Measurements from ENCODE around the gene ADAMTS17. TPM values are rescaled to one million over a fixed set of nuclear protein-coding genes. Genes with fewer than 3 reads are reported as not detected.

The ADAMTS17 gene
- total and polyA plus RNA-seq, 3 experiments from 2014 or later = 1.2 to 2.3 (median 1.9) TPM

DNA sequence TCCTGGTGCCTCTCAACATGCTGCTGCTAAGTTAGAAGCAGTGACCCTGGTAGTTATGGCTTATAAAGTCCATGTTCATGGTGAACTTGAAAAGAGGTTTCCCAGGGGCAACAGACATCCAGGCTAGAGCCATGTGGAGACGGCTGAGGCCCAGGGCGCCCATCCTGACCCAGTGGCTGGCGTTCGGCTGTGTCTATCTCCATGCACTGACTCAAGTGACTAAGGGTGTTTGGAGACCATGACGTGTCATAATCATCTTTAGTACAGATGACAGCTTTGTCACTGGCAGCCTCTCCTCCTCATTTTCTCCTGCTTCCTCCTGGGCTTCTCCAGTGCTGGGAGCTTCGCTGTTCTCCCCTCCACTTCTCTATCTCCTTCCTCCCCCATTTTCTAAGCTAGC is 321.2 kb downstream of the ADAMTS17 start:
- CTCF ChIA-PET = no interaction called here

DNA sequence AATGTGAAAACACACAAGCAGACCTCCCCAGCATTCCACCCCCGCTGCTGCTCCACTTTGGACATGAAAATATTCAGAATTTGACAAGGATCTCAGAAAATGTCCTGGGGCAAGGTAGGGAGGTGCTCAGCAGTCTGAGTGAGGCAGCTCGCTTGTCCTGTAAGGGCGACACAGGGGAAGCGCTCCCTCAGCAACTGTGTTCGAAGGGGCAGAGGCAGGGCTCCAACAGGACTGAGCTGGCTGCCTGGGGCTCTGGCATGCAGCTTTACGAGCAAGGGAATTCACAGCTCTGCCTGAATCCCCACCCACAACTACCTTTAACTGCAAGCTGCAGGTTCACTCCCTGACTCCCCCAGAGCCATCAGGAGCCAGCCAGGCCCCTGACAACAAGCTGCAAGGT is 321.6 kb downstream of the ADAMTS17 start:
- DNase-seq = no peak
- no peaks in the 10 kb centered on the region for H3K4me1 Mint-ChIP-seq
- H3K27ac ChIP-seq (ENCODE audit: low read depth, low read length) = no peak overlapping the region
- H3K4me1 ChIP-seq (ENCODE audit: insufficient read depth, low read length) = no peaks in the 10 kb centered on the region
- no peak overlapping the region for H3K4me3 ChIP-seq (ENCODE audit: low read length)
- H3K36me3 Mint-ChIP-seq = peaks cover 0 to 8% (median 5%) of the 10 kb centered on the region in 3 donors
- H3K36me3 ChIP-seq (ENCODE audit: insufficient read depth, low read length) = no peaks in the 10 kb centered on the region
- ChIA-PET CTCF (no interaction called here), POLR2A (no interaction called here)
- no peaks in the 10 kb centered on the region for H3K27me3 Mint-ChIP-seq
- H3K9me3 ChIP-seq (ENCODE audit: low read length) = no peaks in the 10 kb centered on the region
- H3K4me3 Mint-ChIP-seq = no peak overlapping the region
- peak overlapping the region in 1 of 8 donors; percentile 29 for H3K27ac Mint-ChIP-seq
- H3K27me3 ChIP-seq (ENCODE audit: insufficient read depth, low read length, poor library complexity, severe bottlenecking) = no peaks in the 10 kb centered on the region
- H3K9me3 Mint-ChIP-seq = peaks cover 0 to 8% (median 0%) of the 10 kb centered on the region in 5 donors

More for the DNA sequence above, 321.2 kb downstream of the ADAMTS17 start:
- Mint-ChIP-seq H3K9me3 (peaks cover 0 to 8% (median 0%) of the 10 kb centered on the region in 5 donors), H3K36me3 (peaks cover 0 to 8% (median 5%) of the 10 kb centered on the region in 3 donors), H3K4me3 (no peak overlapping the region), H3K27ac (no peak overlapping the region), H3K4me1 (no peaks in the 10 kb centered on the region), H3K27me3 (no peaks in the 10 kb centered on the region)
- Histone ChIP-seq H3K4me1 (ENCODE audit: insufficient read depth, low read length) (no peaks in the 10 kb centered on the region), H3K4me3 (ENCODE audit: low read length) (no peak overlapping the region), H3K36me3 (ENCODE audit: insufficient read depth, low read length) (no peaks in the 10 kb centered on the region), H3K9me3 (ENCODE audit: low read length) (no peaks in the 10 kb centered on the region), H3K27ac (ENCODE audit: low read depth, low read length) (no peak overlapping the region), H3K27me3 (ENCODE audit: insufficient read depth, low read length, poor library complexity, severe bottlenecking) (no peaks in the 10 kb centered on the region)
- POLR2A ChIA-PET = no interaction called here
- DNase-seq = no peak

DNA sequence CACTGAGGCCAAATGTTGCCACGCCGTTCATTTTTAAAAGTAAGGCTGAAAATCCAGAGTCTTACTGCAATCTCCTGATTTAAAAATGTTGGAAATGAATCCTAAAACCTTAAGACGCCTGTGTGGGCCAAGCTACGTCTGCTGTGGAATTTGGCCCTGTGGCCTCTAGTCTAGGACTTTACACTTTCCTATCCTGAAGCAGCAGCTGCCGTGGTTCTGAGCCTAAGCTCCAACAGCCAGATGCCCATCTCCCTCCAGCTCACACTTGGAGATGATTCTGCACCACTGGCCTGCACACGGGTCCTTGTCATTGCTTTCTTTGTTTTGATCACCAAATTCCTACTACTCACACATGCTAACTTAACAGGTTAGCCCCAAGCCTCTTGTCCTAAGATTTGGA is 322.2 kb downstream of the ADAMTS17 start:
- Mint-ChIP-seq H3K4me3 (no peak overlapping the region), H3K27ac (no peak overlapping the region), H3K27me3 (no peaks in the 10 kb centered on the region), H3K9me3 (peaks cover 0 to 8% (median 0%) of the 10 kb centered on the region in 5 donors), H3K36me3 (peaks cover 0 to 8% (median 5%) of the 10 kb centered on the region in 3 donors), H3K4me1 (no peaks in the 10 kb centered on the region)
- Histone ChIP-seq H3K4me1 (ENCODE audit: insufficient read depth, low read length) (no peaks in the 10 kb centered on the region), H3K4me3 (ENCODE audit: low read length) (no peak overlapping the region), H3K27me3 (ENCODE audit: insufficient read depth, low read length, poor library complexity, severe bottlenecking) (no peaks in the 10 kb centered on the region), H3K9me3 (ENCODE audit: low read length) (no peaks in the 10 kb centered on the region), H3K36me3 (ENCODE audit: insufficient read depth, low read length) (no peaks in the 10 kb centered on the region), H3K27ac (ENCODE audit: low read depth, low read length) (no peak overlapping the region)
- DNase-seq = no peak
- ChIA-PET POLR2A (no interaction called here), CTCF (no interaction called here)

DNA sequence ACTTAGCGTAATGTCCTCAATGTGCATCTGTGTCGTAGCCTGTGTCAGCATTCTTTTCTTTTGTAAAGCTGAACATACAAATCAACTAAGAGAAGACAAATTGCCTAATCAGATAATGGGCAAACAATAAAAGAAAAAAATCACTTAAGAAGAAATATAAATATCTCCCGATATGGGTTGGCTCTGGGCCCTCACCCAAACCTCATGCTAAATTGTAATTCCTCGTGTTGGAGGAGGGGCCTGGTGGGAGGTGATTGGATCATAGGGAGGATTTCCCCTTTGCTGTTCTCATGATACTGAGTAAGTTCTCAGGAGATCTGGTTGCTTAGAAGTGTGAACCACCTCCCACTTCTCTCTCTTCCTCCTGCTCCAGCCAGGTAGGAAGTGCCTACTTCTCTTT is 323.6 kb downstream of the ADAMTS17 start:
- H3K36me3 Mint-ChIP-seq = peaks cover 0 to 8% (median 5%) of the 10 kb centered on the region in 3 donors
- no peaks in the 10 kb centered on the region for H3K4me1 ChIP-seq (ENCODE audit: insufficient read depth, low read length)
- ChIA-PET POLR2A (no interaction called here), CTCF (no interaction called here)
- H3K9me3 ChIP-seq (ENCODE audit: low read length) = no peaks in the 10 kb centered on the region
- no peak for DNase-seq
- no peak overlapping the region for H3K27ac Mint-ChIP-seq
- no peak overlapping the region for H3K4me3 ChIP-seq (ENCODE audit: low read length)
- no peaks in the 10 kb centered on the region for H3K27me3 ChIP-seq (ENCODE audit: insufficient read depth, low read length, poor library complexity, severe bottlenecking)
- no peaks in the 10 kb centered on the region for H3K4me1 Mint-ChIP-seq
- no peak overlapping the region for H3K4me3 Mint-ChIP-seq
- H3K27me3 Mint-ChIP-seq = no peaks in the 10 kb centered on the region
- H3K27ac ChIP-seq (ENCODE audit: low read depth, low read length) = no peak overlapping the region
- no peaks in the 10 kb centered on the region for H3K36me3 ChIP-seq (ENCODE audit: insufficient read depth, low read length)
- H3K9me3 Mint-ChIP-seq = peaks cover 0 to 8% (median 0%) of the 10 kb centered on the region in 5 donors

DNA sequence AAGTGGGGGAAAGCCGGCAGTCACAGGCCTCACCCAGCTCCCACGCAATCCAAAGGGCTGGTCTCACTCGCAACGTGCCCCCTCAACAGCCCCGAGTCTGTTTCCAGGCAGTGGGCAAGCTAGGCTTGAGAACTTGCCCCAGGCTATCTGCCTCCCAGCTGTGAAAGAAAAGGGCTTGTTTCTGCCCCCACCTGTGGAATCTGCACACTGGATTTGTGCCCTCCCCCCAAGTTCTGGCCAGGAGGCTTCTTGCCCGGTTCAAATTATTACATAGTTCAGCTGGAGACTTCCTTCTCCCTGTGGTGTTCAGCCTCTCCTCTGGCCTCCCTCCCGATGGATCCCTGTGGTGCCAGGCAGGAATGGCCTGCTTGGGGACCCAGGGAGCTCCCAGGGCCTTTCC is 324.6 kb downstream of the ADAMTS17 start:
- ChIA-PET POLR2A (no interaction called here), CTCF (no interaction called here)
- Histone ChIP-seq H3K4me1 (ENCODE audit: insufficient read depth, low read length) (no peaks in the 10 kb centered on the region), H3K36me3 (ENCODE audit: insufficient read depth, low read length) (no peaks in the 10 kb centered on the region), H3K4me3 (ENCODE audit: low read length) (no peak overlapping the region), H3K27me3 (ENCODE audit: insufficient read depth, low read length, poor library complexity, severe bottlenecking) (no peaks in the 10 kb centered on the region), H3K9me3 (ENCODE audit: low read length) (no peaks in the 10 kb centered on the region), H3K27ac (ENCODE audit: low read depth, low read length) (no peak overlapping the region)
- DNase-seq = no peak
- no peaks in the 10 kb centered on the region for H3K27me3 Mint-ChIP-seq
- peaks cover 0 to 8% (median 0%) of the 10 kb centered on the region in 5 donors for H3K9me3 Mint-ChIP-seq
- no peak overlapping the region for H3K27ac Mint-ChIP-seq
- peaks cover 0 to 8% (median 5%) of the 10 kb centered on the region in 3 donors for H3K36me3 Mint-ChIP-seq
- no peak overlapping the region for H3K4me3 Mint-ChIP-seq
- H3K4me1 Mint-ChIP-seq = no peaks in the 10 kb centered on the region

DNA sequence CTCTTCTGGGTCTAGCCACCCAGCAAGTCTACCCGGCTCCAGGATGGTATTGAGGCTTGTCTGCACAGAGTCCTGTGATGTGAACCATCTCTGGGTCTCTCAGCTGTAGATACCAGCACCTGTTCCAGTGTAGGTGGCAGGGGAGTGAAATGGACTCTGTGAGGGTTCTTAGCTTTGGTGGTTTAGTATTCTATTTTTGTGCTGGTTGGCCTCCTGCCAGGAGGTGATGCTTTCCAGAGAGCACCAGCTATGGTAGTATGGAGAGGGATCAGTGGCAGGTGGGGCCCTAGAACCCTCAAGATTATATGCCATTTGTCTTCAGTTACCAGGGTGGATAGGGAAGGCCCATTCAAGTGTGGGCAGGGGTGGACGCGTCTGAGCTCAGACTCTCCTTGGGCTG is 325.1 kb downstream of the ADAMTS17 start:
- Mint-ChIP-seq H3K36me3 (peaks cover 0 to 8% (median 5%) of the 10 kb centered on the region in 3 donors), H3K27ac (no peak overlapping the region), H3K27me3 (no peaks in the 10 kb centered on the region), H3K4me1 (no peaks in the 10 kb centered on the region), H3K9me3 (peaks cover 0 to 8% (median 0%) of the 10 kb centered on the region in 5 donors), H3K4me3 (no peak overlapping the region)
- CTCF ChIA-PET = no interaction called here
- DNase-seq = no peak
- no peaks in the 10 kb centered on the region for H3K36me3 ChIP-seq (ENCODE audit: insufficient read depth, low read length)
- POLR2A ChIA-PET = no interaction called here
- H3K9me3 ChIP-seq (ENCODE audit: low read length) = no peaks in the 10 kb centered on the region
- no peaks in the 10 kb centered on the region for H3K27me3 ChIP-seq (ENCODE audit: insufficient read depth, low read length, poor library complexity, severe bottlenecking)
- H3K4me1 ChIP-seq (ENCODE audit: insufficient read depth, low read length) = no peaks in the 10 kb centered on the region
- H3K4me3 ChIP-seq (ENCODE audit: low read length) = no peak overlapping the region
- H3K27ac ChIP-seq (ENCODE audit: low read depth, low read length) = no peak overlapping the region

DNA sequence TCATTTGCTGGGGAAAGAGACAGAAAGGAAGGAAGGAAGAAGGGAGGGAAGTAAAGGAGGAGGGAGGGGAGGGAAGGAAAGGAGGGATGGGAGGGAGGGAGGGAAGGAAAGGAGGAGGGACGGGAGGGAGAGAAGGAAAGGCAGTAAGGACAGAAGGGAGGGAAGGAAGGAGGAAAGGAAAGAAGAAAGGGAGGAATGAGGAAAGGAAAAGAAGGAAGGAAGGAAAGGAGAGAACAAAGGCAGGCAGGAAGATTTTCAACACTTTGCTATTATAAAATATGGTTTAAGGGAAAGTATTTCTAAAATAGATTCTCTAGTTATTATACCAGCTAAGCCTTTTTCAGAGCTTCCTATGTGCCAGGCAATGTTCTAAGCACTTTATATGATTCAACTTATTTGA is 330.5 kb downstream of the ADAMTS17 start:
- Mint-ChIP-seq H3K4me3 (no peak overlapping the region), H3K27ac (no peak overlapping the region), H3K36me3 (no peaks in the 10 kb centered on the region), H3K27me3 (no peaks in the 10 kb centered on the region), H3K9me3 (peaks cover 0 to 2% (median 0%) of the 10 kb centered on the region in 5 donors), H3K4me1 (no peaks in the 10 kb centered on the region)
- no peak for DNase-seq
- H3K27me3 ChIP-seq (ENCODE audit: insufficient read depth, low read length, poor library complexity, severe bottlenecking) = no peaks in the 10 kb centered on the region
- no peaks in the 10 kb centered on the region for H3K9me3 ChIP-seq (ENCODE audit: low read length)
- H3K36me3 ChIP-seq (ENCODE audit: insufficient read depth, low read length) = no peaks in the 10 kb centered on the region
- ChIA-PET CTCF (no interaction called here), POLR2A (no interaction called here)
- no peak overlapping the region for H3K27ac ChIP-seq (ENCODE audit: low read depth, low read length)
- no peak overlapping the region for H3K4me3 ChIP-seq (ENCODE audit: low read length)
- no peaks in the 10 kb centered on the region for H3K4me1 ChIP-seq (ENCODE audit: insufficient read depth, low read length)

DNA sequence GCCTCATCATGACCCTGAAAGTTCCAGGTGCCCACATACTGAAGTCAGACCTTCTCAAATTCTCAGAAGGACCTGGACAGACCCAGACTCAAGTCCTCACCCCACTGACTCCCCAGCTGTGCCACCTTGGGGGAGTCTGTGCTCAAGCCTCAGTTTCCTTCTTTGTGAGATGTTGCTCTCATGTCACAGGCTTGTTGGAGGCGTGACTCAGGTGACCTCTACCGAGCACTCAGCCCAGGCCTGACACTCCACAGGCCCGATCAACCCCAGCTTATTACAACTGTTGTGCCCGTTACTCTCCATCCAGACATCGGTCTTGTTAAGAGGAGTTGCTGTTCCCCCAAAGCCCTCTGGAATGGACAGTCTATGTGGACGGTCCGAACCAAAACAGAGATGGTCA is 332.4 kb downstream of the ADAMTS17 start:
- CTCF ChIA-PET = no interaction called here
- POLR2A ChIA-PET = no interaction called here
- no peaks in the 10 kb centered on the region for H3K4me1 Mint-ChIP-seq

DNA sequence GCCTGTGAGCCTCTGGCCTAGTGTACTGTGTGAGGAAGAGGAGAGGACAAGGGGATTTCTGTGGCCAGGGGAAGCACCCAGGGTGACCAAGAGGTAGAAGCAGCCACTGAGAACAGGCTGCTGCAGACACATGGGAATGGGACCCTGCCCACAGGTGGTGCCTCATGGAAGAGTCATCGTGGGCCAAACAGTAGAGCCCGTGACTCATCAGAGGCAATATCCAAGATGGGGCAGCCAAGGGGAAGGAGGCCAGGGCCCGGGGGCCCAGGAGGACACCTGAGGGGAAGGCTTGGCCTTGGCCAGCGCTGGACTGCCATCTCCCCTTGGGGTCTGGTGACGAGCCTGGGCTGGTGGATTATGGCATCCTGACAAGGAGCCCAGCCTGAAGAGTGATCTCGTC is 333.5 kb downstream of the ADAMTS17 start:
- no peak overlapping the region for H3K27ac Mint-ChIP-seq
- POLR2A ChIA-PET = no interaction called here

More for the DNA sequence above, 332.4 kb downstream of the ADAMTS17 start:
- no peaks in the 10 kb centered on the region for H3K27me3 Mint-ChIP-seq
- no peak for DNase-seq
- Histone ChIP-seq H3K4me3 (ENCODE audit: low read length) (no peak overlapping the region), H3K9me3 (ENCODE audit: low read length) (no peaks in the 10 kb centered on the region), H3K4me1 (ENCODE audit: insufficient read depth, low read length) (no peaks in the 10 kb centered on the region), H3K36me3 (ENCODE audit: insufficient read depth, low read length) (no peaks in the 10 kb centered on the region), H3K27me3 (ENCODE audit: insufficient read depth, low read length, poor library complexity, severe bottlenecking) (no peaks in the 10 kb centered on the region), H3K27ac (ENCODE audit: low read depth, low read length) (no peak overlapping the region)
- no peaks in the 10 kb centered on the region for H3K9me3 Mint-ChIP-seq
- peaks cover 0 to 2% (median 0%) of the 10 kb centered on the region in 3 donors for H3K36me3 Mint-ChIP-seq
- peak overlapping the region in 1 of 8 donors; percentile 61 for H3K27ac Mint-ChIP-seq
- no peak overlapping the region for H3K4me3 Mint-ChIP-seq

More for the DNA sequence above, 333.5 kb downstream of the ADAMTS17 start:
- H3K9me3 ChIP-seq (ENCODE audit: low read length) = no peaks in the 10 kb centered on the region
- H3K4me1 ChIP-seq (ENCODE audit: insufficient read depth, low read length) = no peaks in the 10 kb centered on the region
- no peaks in the 10 kb centered on the region for H3K27me3 Mint-ChIP-seq
- H3K4me3 ChIP-seq (ENCODE audit: low read length) = no peak overlapping the region
- H3K36me3 Mint-ChIP-seq = peaks cover 3 to 5% (median 4%) of the 10 kb centered on the region in 3 donors
- H3K27ac ChIP-seq (ENCODE audit: low read depth, low read length) = no peak overlapping the region
- no peaks in the 10 kb centered on the region for H3K4me1 Mint-ChIP-seq
- no peaks in the 10 kb centered on the region for H3K27me3 ChIP-seq (ENCODE audit: insufficient read depth, low read length, poor library complexity, severe bottlenecking)
- H3K36me3 ChIP-seq (ENCODE audit: insufficient read depth, low read length) = no peaks in the 10 kb centered on the region
- CTCF ChIA-PET = no interaction called here
- no peaks in the 10 kb centered on the region for H3K9me3 Mint-ChIP-seq
- H3K4me3 Mint-ChIP-seq = no peak overlapping the region
- DNase-seq = no peak
